SK-N-SH (cell line): ENCODE data around the gene MADCAM1.

ENCODE experiments used
- CHD2 ChIP-seq: fragments of 150-350 bp; IDR thresholded peaks from 2 replicates; pipeline ENCODE4 v1.6.1; 2018; ENCODE audit warnings: low read length; ENCODE audit not compliant: partially characterized antibody
- CTCF ChIP-seq: fragments of 200-600 bp; sonication (generic); IDR thresholded peaks from 2 replicates; pipeline ENCODE4 v1.6.1; 2017; ENCODE audit warnings: antibody characterized with exemption, mild to moderate bottlenecking, moderate library complexity
- FOXM1 ChIP-seq: IDR thresholded peaks from 2 replicates; pipeline ENCODE4 v1.4.0; 2012; ENCODE audit warnings: low read depth, mild to moderate bottlenecking
- JUND ChIP-seq: IDR thresholded peaks from 2 replicates; pipeline ENCODE4 v1.4.0; 2012

DNA sequence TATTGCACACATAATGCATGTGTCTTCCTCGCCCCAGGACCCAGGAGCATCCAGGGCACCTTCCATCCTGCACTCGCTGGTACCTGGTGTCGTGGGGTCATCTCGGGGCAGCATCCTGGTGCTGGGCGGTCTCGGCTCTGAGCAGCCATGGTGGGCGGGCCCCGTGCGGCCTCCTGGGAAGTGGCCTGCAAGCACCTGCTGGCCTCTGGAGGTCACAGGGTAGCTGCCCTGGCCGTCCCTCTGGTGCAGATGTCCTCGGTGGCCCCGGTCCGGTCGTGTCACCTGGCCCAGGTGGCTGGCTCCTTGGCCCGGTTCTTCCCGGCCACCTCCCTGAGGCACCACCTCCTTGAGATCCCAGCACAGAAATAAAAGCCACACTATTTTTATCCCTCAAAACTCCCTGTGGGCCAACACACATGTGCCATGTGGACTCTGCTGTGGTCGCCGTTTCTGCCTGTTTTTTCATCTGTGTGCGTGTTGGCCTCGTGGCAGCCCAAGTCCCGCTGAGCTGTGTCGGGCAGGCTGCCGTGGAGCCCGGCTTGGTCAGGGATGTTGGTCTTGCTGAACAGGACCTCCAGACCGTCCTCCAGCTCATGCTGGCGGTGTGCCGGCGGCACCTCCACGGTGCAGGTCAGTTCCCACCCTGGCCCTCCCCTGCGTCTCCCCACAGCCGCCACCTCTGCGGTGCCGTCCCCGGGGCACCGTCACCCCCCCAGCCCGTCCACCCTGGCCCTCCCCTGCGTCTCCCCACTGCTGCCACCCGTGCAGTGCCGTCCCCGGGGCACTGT is 42.5 kb downstream of the MADCAM1 start:
- TF ChIP-seq CTCF (no peak), JUND (no peak), CHD2 (no peak), FOXM1 (no peak)
